Measurements from ENCODE around the gene IER2.
"Not testable (repeated sequence)": the region's sequence is repeated elsewhere in the genome, so short reads cannot be mapped to it uniquely, and the experiment has no call there.

DNA sequence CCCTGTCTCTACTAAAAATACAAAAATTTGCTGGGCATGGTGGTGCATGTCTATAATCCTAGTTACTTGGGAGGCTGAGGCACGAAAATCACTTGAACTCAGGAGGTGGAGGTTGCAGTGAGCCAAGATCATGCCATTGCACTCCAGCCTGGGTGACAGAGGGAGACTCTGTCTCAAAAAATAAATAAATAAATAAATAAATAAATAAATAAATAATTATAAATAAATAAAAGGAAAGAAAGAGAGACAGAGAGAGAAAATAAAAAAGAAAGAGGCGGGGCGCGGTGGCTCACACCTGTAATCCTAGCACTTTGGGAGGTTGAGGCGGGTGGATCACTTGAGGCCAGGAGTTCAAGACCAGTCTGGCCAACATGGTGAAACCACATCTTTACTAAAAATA, 27.4 kb downstream of the IER2 start:
- TF ChIP-seq, protein P1, sequence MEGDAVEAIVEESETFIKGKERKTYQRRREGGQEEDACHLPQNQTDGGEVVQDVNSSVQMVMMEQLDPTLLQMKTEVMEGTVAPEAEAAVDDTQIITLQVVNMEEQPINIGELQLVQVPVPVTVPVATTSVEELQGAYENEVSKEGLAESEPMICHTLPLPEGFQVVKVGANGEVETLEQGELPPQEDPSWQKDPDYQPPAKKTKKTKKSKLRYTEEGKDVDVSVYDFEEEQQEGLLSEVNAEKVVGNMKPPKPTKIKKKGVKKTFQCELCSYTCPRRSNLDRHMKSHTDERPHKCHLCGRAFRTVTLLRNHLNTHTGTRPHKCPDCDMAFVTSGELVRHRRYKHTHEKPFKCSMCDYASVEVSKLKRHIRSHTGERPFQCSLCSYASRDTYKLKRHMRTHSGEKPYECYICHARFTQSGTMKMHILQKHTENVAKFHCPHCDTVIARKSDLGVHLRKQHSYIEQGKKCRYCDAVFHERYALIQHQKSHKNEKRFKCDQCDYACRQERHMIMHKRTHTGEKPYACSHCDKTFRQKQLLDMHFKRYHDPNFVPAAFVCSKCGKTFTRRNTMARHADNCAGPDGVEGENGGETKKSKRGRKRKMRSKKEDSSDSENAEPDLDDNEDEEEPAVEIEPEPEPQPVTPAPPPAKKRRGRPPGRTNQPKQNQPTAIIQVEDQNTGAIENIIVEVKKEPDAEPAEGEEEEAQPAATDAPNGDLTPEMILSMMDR (IDR thresholded peaks at IDR 0.05), result not testable (repeated sequence)
- TF ChIP-seq EZH2 (IDR thresholded peaks at IDR 0.05), result not testable (repeated sequence)
